Measurements from ENCODE around the gene CCDC201. TPM values are rescaled to one million over a fixed set of nuclear protein-coding genes. Genes with fewer than 3 reads are reported as not detected.

CCDC201 gene
- polyA plus RNA-seq, 4 donors = not detected

DNA sequence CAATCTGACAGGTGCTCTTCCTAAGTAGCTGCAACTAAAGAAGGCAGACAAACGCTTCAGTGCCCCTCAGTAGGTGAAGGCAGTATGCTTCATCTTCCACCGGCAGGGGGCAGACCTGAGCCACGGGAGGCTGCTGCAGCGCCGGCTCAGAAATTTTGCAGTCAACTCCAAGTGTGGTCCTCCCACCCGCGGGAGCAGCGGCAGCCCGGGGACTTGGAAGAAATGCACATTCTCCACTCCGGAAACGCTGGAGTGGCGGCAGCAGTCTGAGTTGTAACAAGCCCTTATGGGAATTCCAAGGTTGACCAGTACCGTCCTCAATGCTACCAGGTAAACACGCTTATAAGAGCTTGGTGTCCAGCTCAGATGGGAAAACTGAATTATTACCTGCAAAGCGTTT lies 44.8 kb upstream of the CCDC201 start:
- peaks cover 5 to 40% (median 10%) of the 10 kb centered on the region in 3 donors for H3K27me3 ChIP-seq (ENCODE audit: control insufficient read depth in 3 of 3, insufficient read depth in 3 of 3, low read length in 3 of 3)
- H3K4me1 ChIP-seq (ENCODE audit: control insufficient read depth in 3 of 3, insufficient read depth in 2 of 3, low read depth in 1 of 3, low read length in 2 of 3) = peaks cover 0 to 16% (median 0%) of the 10 kb centered on the region in 3 donors
- no peak overlapping the region for H3K27ac ChIP-seq (ENCODE audit: low read depth in 1 of 3, low read length in 2 of 3)
- DNase-seq (peak; percentile 56 to 81), FAIRE-seq (no peak)
- no peaks in the 10 kb centered on the region for H3K9me3 ChIP-seq (ENCODE audit: control insufficient read depth in 2 of 2, insufficient read depth in 1 of 2, low read depth in 1 of 2, low read length in 1 of 2)
- WGBS, 3 donors = 5 to 7% (median 6%) methylated on average over 15 of the region's 15 CpGs
- peaks cover 0 to 23% (median 0%) of the 10 kb centered on the region in 3 donors for H3K36me3 ChIP-seq (ENCODE audit: control insufficient read depth in 3 of 3, insufficient read depth in 2 of 3, low read depth in 1 of 3, low read length in 3 of 3)
- H3K4me3 ChIP-seq (ENCODE audit: low read depth in 1 of 3, low read length in 3 of 3) = peak overlapping the region in 1 of 3 donors; percentile 23

DNA sequence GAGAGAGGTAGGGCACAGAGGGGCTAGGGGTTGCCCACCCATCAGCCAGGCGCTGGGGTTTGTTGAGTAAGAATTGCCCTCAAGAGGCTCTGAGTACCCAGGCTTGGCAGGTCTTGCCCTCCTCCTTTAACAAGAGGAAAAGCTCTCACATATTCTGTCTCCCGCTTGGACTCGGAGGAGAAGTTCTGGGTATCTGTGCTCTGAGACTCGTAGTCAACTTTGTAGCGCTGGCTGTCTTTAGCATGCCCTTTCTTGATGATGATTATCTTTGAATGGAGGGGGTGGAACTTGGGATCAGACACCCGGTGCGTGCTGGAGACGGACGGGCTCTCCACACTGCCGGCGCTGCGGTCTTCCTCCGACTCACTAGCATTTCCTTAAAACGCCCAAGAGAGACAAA lies 44.2 kb upstream of the CCDC201 start:
- no peak overlapping the region for H3K4me3 ChIP-seq (ENCODE audit: low read depth in 1 of 3, low read length in 3 of 3)
- H3K9me3 ChIP-seq (ENCODE audit: control insufficient read depth in 2 of 2, insufficient read depth in 1 of 2, low read depth in 1 of 2, low read length in 1 of 2) = no peaks in the 10 kb centered on the region
- H3K27me3 ChIP-seq (ENCODE audit: control insufficient read depth in 3 of 3, insufficient read depth in 3 of 3, low read length in 3 of 3) = peaks cover 5 to 34% (median 10%) of the 10 kb centered on the region in 3 donors
- peaks cover 0 to 16% (median 0%) of the 10 kb centered on the region in 3 donors for H3K4me1 ChIP-seq (ENCODE audit: control insufficient read depth in 3 of 3, insufficient read depth in 2 of 3, low read depth in 1 of 3, low read length in 2 of 3)
- H3K27ac ChIP-seq (ENCODE audit: low read depth in 1 of 3, low read length in 2 of 3) = no peak overlapping the region
- 78 to 80% (median 78%) methylated on average over 14 of the region's 14 CpGs for WGBS, 3 donors
- FAIRE-seq (no peak), DNase-seq (no peak)
- peaks cover 0 to 23% (median 0%) of the 10 kb centered on the region in 3 donors for H3K36me3 ChIP-seq (ENCODE audit: control insufficient read depth in 3 of 3, insufficient read depth in 2 of 3, low read depth in 1 of 3, low read length in 3 of 3)

DNA sequence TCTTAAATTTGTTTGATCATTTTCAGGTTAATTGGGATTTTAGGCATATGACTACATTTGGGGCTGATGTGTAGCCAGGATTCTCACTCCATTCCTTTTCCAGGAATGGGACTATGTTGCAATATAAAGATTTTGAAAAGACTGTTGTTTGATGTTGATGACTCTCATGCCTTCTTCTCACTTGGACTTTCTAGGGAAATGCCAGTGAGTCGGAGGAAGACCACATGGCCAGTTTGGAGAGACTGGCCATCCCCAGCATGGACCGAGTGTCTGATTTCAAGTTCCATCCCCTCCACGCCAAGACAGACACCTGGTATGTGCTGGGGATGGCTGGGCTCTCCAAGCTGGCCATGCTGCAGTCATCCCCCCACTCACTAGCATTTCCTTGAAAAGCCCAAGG lies 42.7 kb upstream of the CCDC201 start:
- Histone ChIP-seq H3K4me3 (ENCODE audit: low read depth in 1 of 3, low read length in 3 of 3) (no peak overlapping the region), H3K36me3 (ENCODE audit: control insufficient read depth in 3 of 3, insufficient read depth in 2 of 3, low read depth in 1 of 3, low read length in 3 of 3) (peaks cover 0 to 23% (median 0%) of the 10 kb centered on the region in 3 donors), H3K4me1 (ENCODE audit: control insufficient read depth in 3 of 3, insufficient read depth in 2 of 3, low read depth in 1 of 3, low read length in 2 of 3) (peaks cover 0 to 11% (median 0%) of the 10 kb centered on the region in 3 donors), H3K9me3 (ENCODE audit: control insufficient read depth in 2 of 2, insufficient read depth in 1 of 2, low read depth in 1 of 2, low read length in 1 of 2) (no peaks in the 10 kb centered on the region), H3K27me3 (ENCODE audit: control insufficient read depth in 3 of 3, insufficient read depth in 3 of 3, low read length in 3 of 3) (peaks cover 0 to 25% (median 5%) of the 10 kb centered on the region in 3 donors), H3K27ac (ENCODE audit: low read depth in 1 of 3, low read length in 2 of 3) (no peak overlapping the region)
- 71 to 83% (median 80%) methylated on average over 3 of the region's 3 CpGs for WGBS, 3 donors
- FAIRE-seq = no peak
- no peak for DNase-seq

DNA sequence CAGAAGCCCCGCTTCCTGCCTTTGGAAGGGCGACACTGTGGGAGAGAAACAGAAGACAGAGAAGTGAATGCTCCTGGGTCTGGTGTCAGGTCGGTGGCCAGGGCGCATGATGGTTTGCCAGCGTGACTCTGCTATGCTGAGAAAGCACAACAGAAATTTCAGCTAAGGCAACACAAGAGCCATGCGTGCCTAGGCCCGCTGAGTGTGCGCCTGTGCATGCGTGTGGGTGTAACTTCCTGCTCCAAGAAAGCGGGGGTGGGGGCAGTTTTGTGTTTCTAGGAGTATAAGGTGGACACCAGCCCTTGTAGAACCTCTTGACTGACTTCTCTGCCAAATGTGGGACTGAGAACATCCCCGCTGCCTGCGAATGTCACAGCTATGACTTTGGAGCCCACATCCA lies 42.0 kb upstream of the CCDC201 start:
- Histone ChIP-seq H3K36me3 (ENCODE audit: control insufficient read depth in 3 of 3, insufficient read depth in 2 of 3, low read depth in 1 of 3, low read length in 3 of 3) (peaks cover 0 to 23% (median 0%) of the 10 kb centered on the region in 3 donors), H3K4me3 (ENCODE audit: low read depth in 1 of 3, low read length in 3 of 3) (no peak overlapping the region), H3K27me3 (ENCODE audit: control insufficient read depth in 3 of 3, insufficient read depth in 3 of 3, low read length in 3 of 3) (peaks cover 0 to 20% (median 5%) of the 10 kb centered on the region in 3 donors), H3K27ac (ENCODE audit: low read depth in 1 of 3, low read length in 2 of 3) (no peak overlapping the region), H3K9me3 (ENCODE audit: control insufficient read depth in 2 of 2, insufficient read depth in 1 of 2, low read depth in 1 of 2, low read length in 1 of 2) (no peaks in the 10 kb centered on the region), H3K4me1 (ENCODE audit: control insufficient read depth in 3 of 3, insufficient read depth in 2 of 3, low read depth in 1 of 3, low read length in 2 of 3) (peaks cover 0 to 6% (median 0%) of the 10 kb centered on the region in 3 donors)
- FAIRE-seq (no peak), DNase-seq (no peak)
- 91% methylated on average over 12 of the region's 12 CpGs for WGBS, 3 donors

- no peaks in the 10 kb centered on the region for H3K9me3 ChIP-seq (ENCODE audit: control insufficient read depth in 2 of 2, insufficient read depth in 1 of 2, low read depth in 1 of 2, low read length in 1 of 2)
- peaks cover 0 to 23% (median 0%) of the 10 kb centered on the region in 3 donors for H3K36me3 ChIP-seq (ENCODE audit: control insufficient read depth in 3 of 3, insufficient read depth in 2 of 3, low read depth in 1 of 3, low read length in 3 of 3)
- peaks cover 0 to 4% (median 2%) of the 10 kb centered on the region in 3 donors for H3K27me3 ChIP-seq (ENCODE audit: control insufficient read depth in 3 of 3, insufficient read depth in 3 of 3, low read length in 3 of 3)
- H3K27ac ChIP-seq (ENCODE audit: low read depth in 1 of 3, low read length in 2 of 3) = no peak overlapping the region
- peaks cover 0 to 3% (median 0%) of the 10 kb centered on the region in 3 donors for H3K4me1 ChIP-seq (ENCODE audit: control insufficient read depth in 3 of 3, insufficient read depth in 2 of 3, low read depth in 1 of 3, low read length in 2 of 3)
- 84 to 87% (median 86%) methylated on average over 7 of the region's 7 CpGs for WGBS, 3 donors
- DNase-seq (no peak), FAIRE-seq (no peak)
- no peak overlapping the region for H3K4me3 ChIP-seq (ENCODE audit: low read depth in 1 of 3, low read length in 3 of 3)
Observed at GRCh38 chr7:45912972-45913371, 40.1 kb upstream of the CCDC201 start.

DNA sequence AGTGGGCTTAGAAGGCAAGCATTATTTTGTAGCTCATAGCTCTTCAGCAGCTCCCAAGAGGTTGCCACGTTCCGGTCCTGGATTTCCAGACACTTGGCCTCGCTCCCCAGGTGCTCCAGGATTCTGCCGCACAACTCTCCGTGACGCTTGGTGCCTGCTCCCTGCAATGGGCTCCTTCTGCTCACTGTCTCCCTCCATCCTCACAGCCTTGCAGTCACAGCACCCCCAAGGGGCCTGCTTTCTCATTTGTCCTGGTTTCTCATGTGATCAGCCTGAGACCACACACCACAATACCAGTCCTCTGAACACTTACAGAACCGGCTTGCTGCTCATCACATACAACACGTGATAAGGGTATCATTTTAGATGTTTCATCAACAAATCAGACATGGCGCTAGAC lies 38.4 kb upstream of the CCDC201 start:
- DNase-seq (no peak), FAIRE-seq (no peak)
- 89 to 91% (median 89%) methylated on average over 9 of the region's 9 CpGs for WGBS, 3 donors
- no peak overlapping the region for H3K27ac ChIP-seq (ENCODE audit: low read depth in 1 of 3, low read length in 2 of 3)
- H3K27me3 ChIP-seq (ENCODE audit: control insufficient read depth in 3 of 3, insufficient read depth in 3 of 3, low read length in 3 of 3) = no peaks in the 10 kb centered on the region
- H3K4me1 ChIP-seq (ENCODE audit: control insufficient read depth in 3 of 3, insufficient read depth in 2 of 3, low read depth in 1 of 3, low read length in 2 of 3) = no peaks in the 10 kb centered on the region
- H3K9me3 ChIP-seq (ENCODE audit: control insufficient read depth in 2 of 2, insufficient read depth in 1 of 2, low read depth in 1 of 2, low read length in 1 of 2) = no peaks in the 10 kb centered on the region
- H3K36me3 ChIP-seq (ENCODE audit: control insufficient read depth in 3 of 3, insufficient read depth in 2 of 3, low read depth in 1 of 3, low read length in 3 of 3) = peaks cover 0 to 19% (median 0%) of the 10 kb centered on the region in 3 donors
- H3K4me3 ChIP-seq (ENCODE audit: low read depth in 1 of 3, low read length in 3 of 3) = no peak overlapping the region

DNA sequence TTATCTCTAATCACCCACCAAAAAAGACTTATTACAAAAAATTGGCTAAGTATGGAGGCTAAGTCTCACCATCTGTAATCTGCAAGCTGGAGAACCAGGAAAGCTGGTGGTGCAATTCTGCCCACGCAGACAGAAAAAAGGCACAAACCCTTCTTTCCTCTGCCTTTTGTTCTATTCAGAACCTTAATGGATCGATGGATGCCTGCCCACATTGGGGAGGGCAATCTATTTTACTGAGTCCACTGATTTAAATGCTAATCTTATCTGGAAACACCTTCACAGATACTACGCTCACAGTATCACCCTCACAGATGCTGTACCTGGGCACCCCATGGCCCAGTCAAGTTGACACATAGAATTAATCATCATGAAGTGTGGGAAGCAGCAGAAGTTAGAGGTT lies 38.0 kb upstream of the CCDC201 start:
- FAIRE-seq (no peak), DNase-seq (no peak)
- Histone ChIP-seq H3K4me3 (ENCODE audit: low read depth in 1 of 3, low read length in 3 of 3) (no peak overlapping the region), H3K27ac (ENCODE audit: low read depth in 1 of 3, low read length in 2 of 3) (no peak overlapping the region), H3K27me3 (ENCODE audit: control insufficient read depth in 3 of 3, insufficient read depth in 3 of 3, low read length in 3 of 3) (no peaks in the 10 kb centered on the region), H3K36me3 (ENCODE audit: control insufficient read depth in 3 of 3, insufficient read depth in 2 of 3, low read depth in 1 of 3, low read length in 3 of 3) (peaks cover 0 to 16% (median 0%) of the 10 kb centered on the region in 3 donors), H3K4me1 (ENCODE audit: control insufficient read depth in 3 of 3, insufficient read depth in 2 of 3, low read depth in 1 of 3, low read length in 2 of 3) (no peaks in the 10 kb centered on the region), H3K9me3 (ENCODE audit: control insufficient read depth in 2 of 2, insufficient read depth in 1 of 2, low read depth in 1 of 2, low read length in 1 of 2) (no peaks in the 10 kb centered on the region)
- 71 to 86% (median 86%) methylated on average over 3 of the region's 3 CpGs for WGBS, 3 donors

- Histone ChIP-seq H3K36me3 (ENCODE audit: control insufficient read depth in 3 of 3, insufficient read depth in 2 of 3, low read depth in 1 of 3, low read length in 3 of 3) (peaks cover 0 to 8% (median 0%) of the 10 kb centered on the region in 3 donors), H3K9me3 (ENCODE audit: control insufficient read depth in 2 of 2, insufficient read depth in 1 of 2, low read depth in 1 of 2, low read length in 1 of 2) (no peaks in the 10 kb centered on the region), H3K4me1 (ENCODE audit: control insufficient read depth in 3 of 3, insufficient read depth in 2 of 3, low read depth in 1 of 3, low read length in 2 of 3) (no peaks in the 10 kb centered on the region), H3K27me3 (ENCODE audit: control insufficient read depth in 3 of 3, insufficient read depth in 3 of 3, low read length in 3 of 3) (no peaks in the 10 kb centered on the region), H3K4me3 (ENCODE audit: low read depth in 1 of 3, low read length in 3 of 3) (no peak overlapping the region), H3K27ac (ENCODE audit: low read depth in 1 of 3, low read length in 2 of 3) (no peak overlapping the region)
- no peak for DNase-seq
- no peak for FAIRE-seq
Observed at GRCh38 chr7:45909561-45909960, 36.7 kb upstream of the CCDC201 start.

DNA sequence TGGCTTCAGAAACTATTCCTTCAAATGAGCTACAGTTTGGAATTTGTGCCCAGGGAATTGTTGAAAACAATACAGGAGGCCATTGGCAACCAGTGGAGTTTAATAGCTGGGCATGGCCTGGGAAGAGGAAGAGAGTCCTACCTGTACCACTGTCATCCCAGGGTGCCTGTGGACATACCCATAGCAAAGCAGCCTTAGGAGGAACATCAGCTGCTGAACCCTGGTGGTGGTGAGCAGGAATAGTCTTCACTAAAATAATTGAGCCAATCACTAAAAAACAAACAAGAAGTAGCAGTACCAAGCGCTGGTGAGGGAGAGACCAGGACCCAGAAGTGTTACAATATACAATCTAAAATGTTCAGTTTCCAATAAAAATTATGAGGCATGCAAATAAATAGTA lies 29.9 kb upstream of the CCDC201 start:
- WGBS, 3 donors = 76 to 93% (median 86%) methylated on average over 1 of the region's 1 CpG
- no peak overlapping the region for H3K27ac ChIP-seq (ENCODE audit: low read depth in 1 of 3, low read length in 2 of 3)
- H3K9me3 ChIP-seq (ENCODE audit: control insufficient read depth in 2 of 2, insufficient read depth in 1 of 2, low read depth in 1 of 2, low read length in 1 of 2) = no peaks in the 10 kb centered on the region
- DNase-seq (no peak), FAIRE-seq (no peak)
- no peaks in the 10 kb centered on the region for H3K27me3 ChIP-seq (ENCODE audit: control insufficient read depth in 3 of 3, insufficient read depth in 3 of 3, low read length in 3 of 3)
- H3K4me1 ChIP-seq (ENCODE audit: control insufficient read depth in 3 of 3, insufficient read depth in 2 of 3, low read depth in 1 of 3, low read length in 2 of 3) = no peaks in the 10 kb centered on the region
- no peaks in the 10 kb centered on the region for H3K36me3 ChIP-seq (ENCODE audit: control insufficient read depth in 3 of 3, insufficient read depth in 2 of 3, low read depth in 1 of 3, low read length in 3 of 3)
- H3K4me3 ChIP-seq (ENCODE audit: low read depth in 1 of 3, low read length in 3 of 3) = no peak overlapping the region
